Left hindlimb (tissue), 1 donor: ENCODE measurements around the gene MED12.
A peak's percentile ranks its signal among the peaks of the same experiment; 100 is the strongest.

ENCODE experiments used
- DNase-seq: peaks from one replicate; pipeline ENCODE4 v3.0.0-alpha.2; 2018

MED12 gene

DNA sequence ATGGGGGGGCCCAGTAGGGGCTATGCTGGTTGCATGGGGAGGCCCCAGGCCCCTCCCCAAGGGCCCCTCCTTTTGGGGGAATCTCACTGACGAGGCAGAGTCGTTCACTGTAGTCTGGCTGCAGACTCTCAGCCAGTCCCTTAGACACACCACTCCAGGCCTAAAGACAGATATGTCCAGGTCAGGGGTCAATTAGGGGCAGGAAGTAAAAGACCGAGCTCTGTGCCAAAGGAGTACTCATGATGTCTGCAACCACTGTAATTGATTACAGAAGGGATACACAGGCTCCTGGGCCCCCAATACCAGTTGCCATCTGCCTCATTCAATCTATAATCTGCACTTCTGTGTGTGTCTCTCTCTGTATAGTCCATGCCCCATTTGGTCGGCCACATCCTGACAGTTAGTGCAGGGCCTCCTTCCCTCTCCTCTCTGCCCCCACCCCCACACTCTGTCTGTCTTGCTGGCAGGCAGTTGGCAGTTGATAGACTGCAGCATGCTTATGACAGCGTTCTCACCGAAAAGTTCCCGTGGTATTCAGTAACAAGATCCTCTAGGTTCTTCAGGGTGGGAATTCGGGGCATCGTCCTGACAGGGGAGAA is 10.5 kb upstream of the MED12 start:
- no peak for DNase-seq

DNA sequence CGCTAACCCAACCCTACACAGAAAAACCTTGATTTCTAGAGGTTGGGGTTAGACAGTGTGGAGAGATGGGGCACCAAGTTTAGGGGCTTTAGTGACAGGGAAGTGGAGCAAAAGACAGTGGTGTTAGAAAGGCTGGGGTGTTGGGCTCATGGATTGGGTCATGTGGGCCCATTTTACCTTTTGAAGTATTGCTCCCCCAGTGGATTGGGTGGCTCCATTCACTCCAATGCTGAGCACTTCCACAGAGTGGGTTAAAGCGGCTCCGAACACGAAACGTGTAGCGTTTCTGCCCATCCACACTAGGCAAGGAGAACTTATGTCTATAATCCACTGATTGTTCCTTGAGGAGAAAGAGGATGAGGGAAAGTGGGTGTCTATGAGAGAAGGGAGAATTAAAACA is 9.3 kb upstream of the MED12 start:
- DNase-seq: no peak

GRCh38 chrX:71111141-71111843 is 7.1 kb upstream of the MED12 start, which contains the start of gene IL2RG:
TSS of gene IL2RG (minus strand) at chrX:71111577. CDS start at chrX:71111539, 38 bp downstream.
- DNase-seq: no peak

DNA sequence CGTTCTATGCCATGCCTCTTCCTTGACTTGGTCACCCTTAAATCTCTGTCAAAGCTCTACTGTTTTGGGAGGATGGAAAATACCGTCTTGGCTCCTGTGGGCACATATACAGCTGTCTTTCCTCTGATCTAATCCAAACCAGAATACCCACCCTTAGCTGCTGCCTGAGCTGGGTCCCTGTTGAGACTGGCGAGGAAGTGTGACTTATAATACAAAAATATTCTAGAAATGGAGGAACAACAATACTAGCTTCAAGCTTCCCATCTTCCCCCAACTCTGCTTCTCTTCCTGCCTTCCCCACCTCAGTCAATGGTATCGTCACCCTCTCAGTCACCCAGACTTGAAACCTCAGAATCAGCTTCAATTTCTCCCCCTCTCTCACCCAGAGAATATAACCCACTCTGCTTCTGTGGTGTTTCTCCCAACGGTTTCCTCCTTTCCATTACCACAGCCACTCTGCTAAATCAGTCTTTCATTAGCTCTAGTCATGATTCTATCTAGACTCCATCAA is 6.4 kb upstream of the MED12 start:
- no peak for DNase-seq

DNA sequence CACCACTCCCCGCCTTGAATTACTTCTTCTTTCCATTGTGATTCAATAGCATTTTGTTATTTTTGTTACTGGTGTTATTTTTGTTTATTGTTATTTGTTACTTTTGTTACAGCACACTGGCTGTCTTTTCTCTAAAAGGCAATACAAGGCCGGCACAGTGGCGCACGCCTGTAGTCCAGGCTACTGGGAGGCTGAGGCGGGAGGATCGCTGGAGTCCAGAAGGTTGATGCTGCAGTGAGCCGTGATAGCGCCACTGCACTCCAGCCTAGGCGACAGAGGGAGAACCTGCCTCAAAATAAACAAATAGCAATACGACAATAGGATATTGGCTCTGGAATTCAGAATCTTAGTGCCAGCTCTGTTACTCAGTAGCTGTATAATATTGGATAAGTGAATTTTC is 1.0 kb upstream of the MED12 start:
- DNase-seq: no peak

DNA sequence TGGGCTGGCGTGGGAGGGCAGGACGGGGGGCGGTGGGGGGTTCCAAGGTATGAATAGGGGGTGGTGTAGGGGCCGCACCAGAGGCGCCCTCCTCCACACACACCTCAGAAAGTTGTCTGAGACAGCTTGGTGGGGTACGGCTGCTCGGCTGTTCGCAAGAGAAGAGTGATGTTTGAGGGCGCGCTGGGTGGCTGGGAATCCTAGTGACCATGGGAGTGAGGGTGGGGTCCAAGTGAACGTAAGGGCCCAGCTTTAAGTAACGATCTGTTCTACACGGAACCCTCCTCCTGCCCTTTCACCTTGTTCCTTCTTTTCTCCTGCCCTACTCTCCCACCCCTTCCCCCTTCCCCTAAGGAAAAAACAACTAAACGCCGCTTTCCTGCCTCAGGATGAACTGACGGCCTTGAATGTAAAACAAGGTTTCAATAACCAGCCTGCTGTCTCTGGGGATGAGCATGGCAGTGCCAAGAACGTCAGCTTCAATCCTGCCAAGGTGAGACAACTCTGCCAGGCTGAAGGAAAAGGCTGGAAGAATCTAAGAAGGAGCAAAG is 664 bp downstream of the MED12 start:
- no peak for DNase-seq

DNA sequence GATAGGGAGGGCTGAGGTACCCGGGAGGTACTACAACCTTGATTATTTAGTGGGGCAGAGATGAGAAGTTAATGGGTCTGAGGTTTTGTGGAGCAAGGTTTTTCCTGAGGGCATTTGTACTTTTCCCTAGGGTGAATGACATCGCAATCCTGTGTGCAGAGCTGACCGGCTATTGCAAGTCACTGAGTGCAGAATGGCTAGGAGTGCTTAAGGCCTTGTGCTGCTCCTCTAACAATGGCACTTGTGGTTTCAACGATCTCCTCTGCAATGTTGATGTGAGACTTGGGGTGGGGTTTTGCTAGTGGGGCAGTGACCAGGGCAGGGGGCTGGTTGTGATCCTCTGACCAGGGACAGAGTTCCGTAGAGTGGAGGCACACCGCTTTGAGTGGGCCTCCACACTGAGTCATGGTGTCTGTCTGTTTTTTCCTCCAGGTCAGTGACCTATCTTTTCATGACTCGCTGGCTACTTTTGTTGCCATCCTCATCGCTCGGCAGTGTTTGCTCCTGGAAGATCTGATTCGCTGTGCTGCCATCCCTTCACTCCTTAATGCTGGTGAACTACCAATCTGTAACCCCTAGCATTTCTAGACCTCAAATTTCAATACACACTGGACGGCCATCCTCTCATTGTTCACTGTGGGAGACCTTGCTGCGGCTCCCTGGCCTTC is 9.9 kb downstream of the MED12 start:
- no peak for DNase-seq

DNA sequence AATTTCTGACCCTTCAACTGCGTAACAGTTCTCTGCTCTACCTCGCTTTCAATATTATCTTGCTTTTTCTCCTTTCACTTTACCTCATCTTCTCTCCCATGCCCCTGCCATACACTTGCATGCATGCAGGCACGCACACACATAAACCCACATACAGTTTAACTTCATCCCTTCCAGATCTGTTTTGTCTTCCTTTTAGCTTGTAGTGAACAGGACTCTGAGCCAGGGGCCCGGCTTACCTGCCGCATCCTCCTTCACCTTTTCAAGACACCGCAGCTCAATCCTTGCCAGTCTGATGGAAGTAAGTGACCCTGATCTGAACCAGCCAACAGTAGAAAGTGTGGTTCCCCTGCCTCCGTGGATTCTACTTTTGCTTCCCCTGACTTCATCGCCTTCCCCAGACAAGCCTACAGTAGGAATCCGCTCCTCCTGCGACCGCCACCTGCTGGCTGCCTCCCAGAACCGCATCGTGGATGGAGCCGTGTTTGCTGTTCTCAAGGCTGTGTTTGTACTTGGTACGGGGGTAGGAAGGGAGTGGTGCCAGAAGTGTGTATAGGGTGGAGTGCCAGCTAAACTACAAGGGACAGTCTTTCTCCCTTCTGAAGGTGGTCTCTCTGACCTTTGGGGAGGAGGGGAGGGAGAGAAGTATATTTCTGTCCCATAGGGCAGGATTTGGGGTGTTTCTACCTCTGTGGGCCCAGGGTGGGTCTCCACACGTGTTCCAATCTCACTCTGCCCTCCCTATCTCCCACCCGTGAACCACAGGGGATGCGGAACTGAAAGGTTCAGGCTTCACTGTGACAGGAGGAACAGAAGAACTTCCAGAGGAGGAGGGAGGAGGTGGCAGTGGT is 10.7 kb downstream of the MED12 start:
- peak; percentile 67 for DNase-seq

DNA sequence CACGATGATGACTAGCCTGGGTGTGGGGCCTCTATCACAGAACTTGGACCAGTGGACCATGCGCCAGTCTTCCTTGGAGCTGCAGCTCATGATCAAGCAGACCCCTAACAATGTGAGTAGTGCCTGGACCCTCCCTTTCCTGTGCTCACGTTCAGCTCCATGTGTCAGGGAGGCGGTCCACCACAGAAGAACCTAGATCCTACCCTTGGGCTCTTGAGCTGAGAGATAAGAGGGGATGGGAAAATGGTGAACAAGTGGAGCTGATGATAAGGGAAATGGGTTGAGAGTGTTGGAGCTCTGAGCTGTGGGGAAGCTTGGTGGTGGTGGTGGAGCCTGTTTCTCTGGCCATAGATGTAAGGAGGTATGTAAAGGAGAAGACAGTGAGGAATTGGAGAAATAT is 13.1 kb downstream of the MED12 start:
- DNase-seq: no peak

DNA sequence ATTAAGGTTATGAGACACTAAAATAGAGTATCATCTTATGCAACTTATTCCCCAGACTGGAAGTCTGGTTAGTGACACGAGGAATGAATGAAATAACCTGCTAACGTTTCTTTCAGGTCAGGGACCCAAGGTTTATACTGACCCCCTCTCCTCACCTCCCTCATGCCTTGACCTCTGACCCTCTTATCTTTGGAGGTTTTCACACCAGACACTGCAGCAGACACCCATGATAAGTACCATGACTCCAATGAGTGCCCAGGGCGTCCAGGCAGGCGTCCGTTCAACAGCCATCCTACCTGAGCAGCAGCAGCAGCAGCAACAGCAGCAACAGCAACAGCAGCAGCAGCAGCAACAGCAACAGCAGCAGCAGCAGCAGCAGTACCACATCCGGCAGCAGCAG is 22.0 kb downstream of the MED12 start:
- DNase-seq: no peak

GRCh38 chrX:71143508-71143907 is 25.1 kb downstream of the MED12 start:
- no peak for DNase-seq

GRCh38 chrX:71144651-71145050 is 26.3 kb downstream of the MED12 start, which contains the start of gene NLGN3:
TSS of gene NLGN3 (plus strand) at chrX:71144841. CDS start at chrX:71147750, 2,909 bp downstream.
- DNase-seq: peak; percentile 39

- no peak for DNase-seq
Measured at GRCh38 chrX:71147496-71148277, 29.3 kb downstream of the MED12 start.

- no peak for DNase-seq
Measured at GRCh38 chrX:71148278-71148663, 29.9 kb downstream of the MED12 start.

DNA sequence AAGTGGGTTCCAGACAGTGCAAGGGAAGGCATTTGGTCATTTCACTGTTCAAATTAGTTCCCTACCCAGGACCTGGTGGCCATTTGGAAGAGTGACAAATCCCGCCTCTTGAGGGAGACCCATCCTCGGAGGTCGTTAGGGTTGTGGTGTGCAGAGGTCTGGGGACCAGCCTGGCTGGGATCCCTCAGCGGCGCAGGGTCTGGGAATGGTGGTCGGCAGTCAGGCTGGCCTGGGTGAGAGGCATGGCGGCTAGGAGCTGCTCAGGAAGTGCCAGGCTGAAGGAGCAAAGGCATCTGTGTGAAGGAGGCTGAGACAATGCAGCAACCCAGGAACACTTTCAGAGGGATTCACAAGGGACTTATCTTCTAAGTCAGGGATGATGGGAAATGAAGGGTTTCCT is 33.0 kb downstream of the MED12 start:
- DNase-seq: no peak

GRCh38 chrX:71154196-71154595 is 35.8 kb downstream of the MED12 start:
- no peak for DNase-seq

DNA sequence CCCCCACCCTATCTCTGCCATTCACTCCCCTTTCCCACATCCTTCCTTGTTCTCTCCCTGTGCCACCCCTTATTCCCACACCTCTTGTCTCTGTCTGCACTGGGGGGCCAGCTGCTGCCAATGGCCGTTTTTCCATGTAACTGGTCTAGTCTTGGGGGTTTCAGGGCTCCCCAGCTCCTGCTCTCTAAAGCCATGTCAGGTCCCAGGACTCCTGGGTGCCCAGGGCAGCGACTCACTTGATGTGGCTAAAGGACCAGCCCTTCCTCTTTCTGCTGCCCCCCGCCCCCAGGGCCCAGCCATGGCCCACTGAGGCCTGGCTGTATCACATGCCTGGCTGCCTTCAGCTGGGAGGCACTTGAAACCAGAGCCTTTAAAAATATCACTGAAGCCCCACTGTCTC is 36.2 kb downstream of the MED12 start:
- DNase-seq: no peak

DNA sequence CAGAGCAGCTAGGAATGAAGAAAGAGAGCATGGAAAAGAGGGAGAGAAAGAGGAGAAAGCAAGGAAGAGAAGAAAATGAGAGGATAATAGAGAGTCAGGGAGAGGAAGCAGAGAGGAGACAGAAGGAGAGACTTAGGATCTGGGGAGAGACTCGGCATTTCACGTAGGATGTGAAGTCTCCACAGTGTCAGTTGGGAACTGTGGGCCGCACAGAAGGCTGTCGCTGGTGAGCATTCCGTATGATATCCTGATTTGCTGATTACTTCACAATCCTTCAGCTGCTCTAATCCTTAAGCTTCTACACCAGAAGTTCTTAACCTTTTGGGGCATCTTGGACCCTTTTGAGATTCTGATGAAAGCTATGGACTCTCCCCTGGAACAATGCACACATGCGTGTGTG is 40.2 kb downstream of the MED12 start:
- DNase-seq: no peak

GRCh38 chrX:71159335-71159734 is 40.9 kb downstream of the MED12 start:
- DNase-seq: no peak

GRCh38 chrX:71160475-71160874 is 42.1 kb downstream of the MED12 start:
- DNase-seq: no peak

DNA sequence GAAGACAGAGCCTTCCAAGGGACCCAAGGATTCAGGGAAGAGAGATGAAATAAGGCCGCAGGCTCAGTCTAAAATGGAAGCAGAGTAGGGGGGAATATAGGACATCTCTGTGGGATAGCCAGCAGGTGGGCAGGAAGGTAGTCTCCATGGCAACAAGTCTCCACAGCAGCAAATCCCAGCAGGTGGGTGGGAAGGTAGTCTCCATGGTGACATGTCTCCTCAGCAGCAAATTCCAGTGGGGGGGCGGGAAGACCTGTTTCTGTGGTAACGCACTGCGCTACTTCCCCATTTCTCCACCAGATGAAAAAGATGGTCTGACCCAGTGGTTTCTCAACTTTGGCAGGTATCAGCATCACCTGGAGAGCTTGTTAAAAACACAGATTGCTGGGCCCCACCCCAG is 44.6 kb downstream of the MED12 start:
- DNase-seq: no peak

GRCh38 chrX:71164071-71164470 is 45.7 kb downstream of the MED12 start:
- no peak for DNase-seq
